ENCODE results near the gene LEF1. TPM values are rescaled to one million over a fixed set of nuclear protein-coding genes. Genes with fewer than 3 reads are reported as not detected.

The LEF1 gene
- total and polyA plus RNA-seq, 9 of the 15 experiments (the other 6 are each of a cell fraction or from before 2014, with no cell fraction given) = 15.1 to 81.1 (median 29.7) TPM

GRCh38 chr4:108100827-108101226, 67.9 kb downstream of the LEF1 start (continued):
- TF ChIP-seq CUX1 (CRISPR knock-in tag; IDR thresholded peaks at IDR 0.05) = no peak
- TF ChIP-seq CBFA2T3 (IDR thresholded peaks at IDR 0.05) = no peak
- TF ChIP-seq SPI1 (IDR thresholded peaks at IDR 0.05; ENCODE audit: borderline replicate concordance, low read depth, low read length) = no peak
- no peak for TF ChIP-seq MEF2A (IDR thresholded peaks at IDR 0.05; ENCODE audit: control insufficient read depth, low read depth, low read length)
- TF ChIP-seq ELK1 (CRISPR knock-in tag; IDR thresholded peaks at IDR 0.05) = no peak

All from K562 (cell line).